Keratinocyte (primary cell): Measurements from ENCODE around the gene DHX58. TPM values are rescaled to one million over a fixed set of nuclear protein-coding genes. Genes with fewer than 3 reads are reported as not detected.

ENCODE experiments used
- DNase-seq: peaks from one replicate; pipeline ENCODE4 v3.0.0-alpha.2; 2011; ENCODE audit warnings: low read depth, missing footprints, low spot score
- FAIRE-seq: peaks from 2 replicates; lab custom pipeline; 2011; peaks lifted over from hg19 to GRCh38; lab: Jason Lieb, UNC
- H2AFZ ChIP-seq: 2 replicates; pipeline ENCODE4 v1.6.0; 2012; ENCODE audit warnings: low read length, control low read depth, inconsistent platforms; ENCODE audit not compliant: control insufficient read depth
- H3K27ac ChIP-seq: 2 replicates; pipeline ENCODE4 v1.5.1; 2011; ENCODE audit warnings: low read length; ENCODE audit not compliant: control insufficient read depth, insufficient read depth
- H3K27me3 ChIP-seq: 3 replicates; pipeline ENCODE4 v1.6.0; 2011; ENCODE audit warnings: low read length; ENCODE audit not compliant: control insufficient read depth, insufficient read depth; ENCODE audit errors: extremely low read depth
- H3K36me3 ChIP-seq, 2 experiments: 2 replicates in 1 of 2; 3 replicates in 1 of 2; pipeline ENCODE4 v1.5.1; 2011; ENCODE audit warnings: low read length in 2 of 2, mild to moderate bottlenecking in 1 of 2; ENCODE audit not compliant: control insufficient read depth in 2 of 2, insufficient read depth in 2 of 2; ENCODE audit errors: extremely low read depth in 1 of 2
- H3K4me1 ChIP-seq: 3 replicates; pipeline ENCODE4 v1.5.1; 2011; ENCODE audit warnings: low read length; ENCODE audit not compliant: control insufficient read depth, insufficient read depth; ENCODE audit errors: extremely low read depth
- H3K4me2 ChIP-seq: 3 replicates; pipeline ENCODE4 v1.6.0; 2011; ENCODE audit warnings: low read depth, low read length; ENCODE audit not compliant: control insufficient read depth, insufficient read depth; ENCODE audit errors: extremely low read depth
- H3K4me3 ChIP-seq, 3 experiments: fragments of 200-600 bp in 1 of 3; sonication (generic) in 1 of 3; 2 replicates in 2 of 3; 3 replicates in 1 of 3; pipeline ENCODE4 v1.5.1; 2011 to 2016; ENCODE audit warnings: low read length in 3 of 3, mild to moderate bottlenecking in 3 of 3, control low read depth in 2 of 3, inconsistent platforms in 1 of 3, low read depth in 1 of 3, mixed read lengths in 1 of 3, mixed run types in 1 of 3, moderate library complexity in 1 of 3; ENCODE audit not compliant: control insufficient read depth in 2 of 3, insufficient read depth in 2 of 3; ENCODE audit errors: extremely low read depth in 1 of 3
- H3K79me2 ChIP-seq: 2 replicates; pipeline ENCODE4 v1.6.0; 2012; ENCODE audit warnings: low read length; ENCODE audit not compliant: control insufficient read depth, insufficient read depth
- H3K9ac ChIP-seq: 3 replicates; pipeline ENCODE4 v1.6.0; 2011; ENCODE audit warnings: low read length; ENCODE audit not compliant: control insufficient read depth, insufficient read depth; ENCODE audit errors: extremely low read depth
- H3K9me1 ChIP-seq: 3 replicates; pipeline ENCODE4 v1.6.0; 2011; ENCODE audit warnings: low read length; ENCODE audit not compliant: control insufficient read depth, insufficient read depth; ENCODE audit errors: extremely low read depth
- H3K9me3 ChIP-seq: 2 replicates; pipeline ENCODE4 v1.5.1; 2012; ENCODE audit warnings: low read depth, low read length; ENCODE audit not compliant: control insufficient read depth
- H4K20me1 ChIP-seq: 3 replicates; pipeline ENCODE4 v1.6.0; 2011; ENCODE audit warnings: low read length; ENCODE audit not compliant: control insufficient read depth, insufficient read depth; ENCODE audit errors: extremely low read depth
- CTCF ChIP-seq, 3 experiments: IDR thresholded peaks in 1 of 3; conservative IDR thresholded peaks in 1 of 3; optimal IDR thresholded peaks in 1 of 3; 2 replicates in 2 of 3; 3 replicates in 1 of 3; pipeline versions ENCODE3 to v1.5.1; 2011; ENCODE audit warnings: low read length in 3 of 3, mild to moderate bottlenecking in 3 of 3, moderate library complexity in 2 of 3, control low read depth in 1 of 3, inconsistent platforms in 1 of 3; ENCODE audit not compliant: insufficient read depth in 2 of 3; ENCODE audit errors: extremely low read depth in 1 of 3
- EZH2 ChIP-seq: IDR thresholded peaks from one replicate; pipeline ENCODE4 v1.6.1; 2012; ENCODE audit warnings: inconsistent platforms, mild to moderate bottlenecking, low read length, moderate library complexity
- dilution Hi-C: fragments of 300-500 bp; cut with MboI; formaldehyde crosslinking; loops from one replicate; pipeline ENCODE4 v1.7.0; 2020; ENCODE audit warnings: low sequenced_read_pairs; ENCODE audit not compliant: extremely low pct_ligation_motif_present
- polyA plus RNA-seq, 5 experiments: library from polyadenylated mRNA; depleted of rRNA in 3 of 5; stranded (reverse) in 3 of 5; stranded (forward) in 1 of 5; unstranded in 1 of 5; fragments of >200 nt; gene quantifications; 1 replicate in 1 of 5; 2 replicates in 3 of 5; 3 replicates in 1 of 5; pipeline versions ENCODE4 v1.2.1 to v1.2.3, GENCODE V29; 2011 to 2012; ENCODE audit warnings: missing spikeins in 2 of 5, low read depth in 1 of 5, low replicate concordance in 1 of 5

The DHX58 gene
- polyA plus RNA-seq, 1 donor (not counting 4 experiments of a cell fraction or from before 2014, with no cell fraction given) = 5.2 TPM

GRCh38 chr17:42096360-42097111 is 16.0 kb downstream of the DHX58 start:
- H3K79me2 ChIP-seq = no peaks in the 10 kb centered on the region
- H4K20me1 ChIP-seq = no peaks in the 10 kb centered on the region
- no peak overlapping the region for H2AFZ ChIP-seq
- no peaks in the 10 kb centered on the region for H3K36me3 ChIP-seq
- dilution Hi-C loops = no loop called here
- H3K4me3 ChIP-seq = no peak overlapping the region
- H3K9ac ChIP-seq = no peak overlapping the region
- FAIRE-seq (no peak), DNase-seq (no peak)
- H3K27me3 ChIP-seq = peaks cover 34% of the 10 kb centered on the region
- TF ChIP-seq EZH2 (no peak), CTCF (optimal IDR thresholded peaks at IDR 0.05 in 1 of 3, IDR thresholded peaks at IDR 0.05 in 1 of 3, conservative IDR thresholded peaks at IDR 0.05 in 1 of 3; ENCODE audit: extremely low read depth in 1 of 3, insufficient read depth in 2 of 3, low read length in 3 of 3) (no peak)
- H3K4me1 ChIP-seq = peaks cover 5% of the 10 kb centered on the region
- H3K9me3 ChIP-seq = no peaks in the 10 kb centered on the region
- H3K9me1 ChIP-seq = no peaks in the 10 kb centered on the region
- H3K27ac ChIP-seq = no peak overlapping the region
- H3K4me2 ChIP-seq = no peak overlapping the region

DNA sequence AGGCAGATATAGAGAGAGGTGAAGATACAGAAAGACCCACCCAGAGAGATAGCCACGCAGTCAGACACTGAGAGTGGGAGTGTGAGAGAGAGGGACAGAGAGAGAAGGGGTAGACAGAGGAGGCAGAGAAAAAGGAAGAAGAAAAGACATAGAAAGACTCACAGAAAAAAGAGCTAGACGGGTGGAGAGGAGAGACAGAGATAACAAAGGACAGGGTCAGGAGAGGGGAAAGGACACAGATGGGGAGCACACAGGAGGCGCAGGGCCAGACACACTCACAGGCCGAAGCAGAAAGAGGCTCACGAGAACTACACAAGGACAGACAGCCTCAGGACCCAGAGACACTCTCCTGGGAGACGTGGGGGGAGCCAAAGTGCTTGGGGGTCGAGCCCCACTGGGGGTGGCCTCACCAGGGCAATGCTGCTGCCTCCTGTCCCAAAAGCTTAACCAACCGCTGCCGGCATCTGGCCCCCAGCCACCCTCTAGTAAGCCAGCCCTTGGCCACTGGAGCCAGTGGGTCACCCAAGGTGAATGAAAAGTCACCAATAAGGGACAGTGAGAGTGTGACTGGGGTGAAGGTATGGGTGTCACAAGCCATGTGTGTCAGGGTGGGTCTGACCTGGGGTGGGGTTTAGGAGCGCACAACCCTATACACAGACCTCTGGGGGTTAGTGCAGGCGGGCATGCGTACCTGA is 18.0 kb downstream of the DHX58 start:
- no peaks in the 10 kb centered on the region for H4K20me1 ChIP-seq
- peaks cover 5% of the 10 kb centered on the region for H3K4me1 ChIP-seq
- no peaks in the 10 kb centered on the region for H3K9me1 ChIP-seq
- H3K79me2 ChIP-seq = no peaks in the 10 kb centered on the region
- peaks cover 37% of the 10 kb centered on the region for H3K27me3 ChIP-seq
- dilution Hi-C loops = no loop called here
- no peaks in the 10 kb centered on the region for H3K36me3 ChIP-seq
- H2AFZ ChIP-seq = no peak overlapping the region
- no peak overlapping the region for H3K27ac ChIP-seq
- H3K4me3 ChIP-seq = no peak overlapping the region
- no peaks in the 10 kb centered on the region for H3K9me3 ChIP-seq
- no peak for FAIRE-seq
- no peak for TF ChIP-seq CTCF (optimal IDR thresholded peaks at IDR 0.05 in 1 of 3, IDR thresholded peaks at IDR 0.05 in 1 of 3, conservative IDR thresholded peaks at IDR 0.05 in 1 of 3; ENCODE audit: extremely low read depth in 1 of 3, insufficient read depth in 2 of 3, low read length in 3 of 3)
- TF ChIP-seq EZH2 = no peak
- H3K9ac ChIP-seq = no peak overlapping the region
- DNase-seq = no peak
- H3K4me2 ChIP-seq = no peak overlapping the region
